GM12878 (cell line): Measurements from ENCODE around the gene NTM. TPM values are rescaled to one million over a fixed set of nuclear protein-coding genes. Genes with fewer than 3 reads are reported as not detected.

ENCODE experiments used
- ATAC-seq: fragments of 200-7000 bp; cut with Tn5 transposase; 3 replicates; pipeline ENCODE4 v1.9.1; 2020; ENCODE audit warnings: mild to moderate bottlenecking, moderate library complexity
- BruUV-seq: library from RNA; stranded (reverse); fragments of 400-500 nt; replicated peaks from 2 replicates; lab custom pipeline; 2021; lab: Mats Ljungman, UMichigan
- CTCF ChIA-PET: fragments of 300-600 bp; sonication (Branson Sonifier 250); formaldehyde crosslinking; extraction: SDS; loops from one replicate; lab custom pipeline; 2021; ENCODE audit warnings: inconsistent platforms; lab: Yijun Ruan, JAX
- POLR2A ChIA-PET: fragments of 350-600 bp; formaldehyde crosslinking; extraction: SDS; loops from one replicate; lab custom pipeline; 2021; ENCODE audit warnings: inconsistent platforms; lab: Charles Lee
- RAD21 ChIA-PET: fragments of 300-600 bp; sonication (Branson Sonifier 250); formaldehyde crosslinking; loops from one replicate; lab custom pipeline; 2023; ENCODE audit warnings: antibody characterized with exemption; ENCODE audit not compliant: unreplicated experiment; lab: Charles Lee
- SMC1A ChIA-PET: fragments of 300-600 bp; sonication (Branson Sonifier 250); formaldehyde crosslinking; loops from one replicate; lab custom pipeline; 2023; ENCODE audit not compliant: unreplicated experiment, uncharacterized antibody; lab: Charles Lee
- DNase-seq: peaks from one replicate; pipeline ENCODE4 v3.0.0-alpha.2; 2011; ENCODE audit warnings: low read depth, low spot score
- FAIRE-seq: peaks from 3 replicates; lab custom pipeline; 2011; peaks lifted over from hg19 to GRCh38; lab: Jason Lieb, UNC
- H2AFZ ChIP-seq: 2 replicates; pipeline ENCODE4 v1.6.0; 2011; ENCODE audit warnings: low read depth, low read length, control low read depth; ENCODE audit not compliant: control insufficient read depth
- H3K27ac ChIP-seq: 2 replicates; pipeline ENCODE4 v1.5.1; 2011; ENCODE audit warnings: control low read depth; ENCODE audit not compliant: control insufficient read depth, insufficient read depth
- H3K27me3 ChIP-seq, 2 experiments: replicated peaks in 1 of 2; 2 replicates each; pipeline versions ENCODE4 v1.6.0 to v1.6.1; 2011; ENCODE audit warnings: low read length in 1 of 2; ENCODE audit not compliant: control insufficient read depth in 2 of 2, insufficient read depth in 2 of 2
- H3K36me3 ChIP-seq, 2 experiments: 2 replicates each; pipeline ENCODE4 v1.5.1; 2011; ENCODE audit warnings: low read length in 1 of 2; ENCODE audit not compliant: control insufficient read depth in 2 of 2, insufficient read depth in 2 of 2
- H3K4me1 ChIP-seq: 2 replicates; pipeline ENCODE4 v1.6.1; 2011; ENCODE audit warnings: mild to moderate bottlenecking, low read length, moderate library complexity, mixed read lengths; ENCODE audit not compliant: control insufficient read depth, insufficient read depth
- H3K4me2 ChIP-seq: 2 replicates; pipeline ENCODE4 v1.6.0; 2011; ENCODE audit warnings: control low read depth; ENCODE audit not compliant: control insufficient read depth, insufficient read depth
- H3K4me3 ChIP-seq: fragments of 200-600 bp; sonication (generic); 2 replicates; pipeline ENCODE4 v1.5.1; 2016
- H3K79me2 ChIP-seq: 2 replicates; pipeline ENCODE4 v1.6.0; 2011; ENCODE audit warnings: low read length; ENCODE audit not compliant: control insufficient read depth, insufficient read depth
- H3K9ac ChIP-seq: 2 replicates; pipeline ENCODE4 v1.8.0; 2011; ENCODE audit warnings: low read length, control low read depth, mixed read lengths; ENCODE audit not compliant: control insufficient read depth, insufficient read depth
- H3K9me3 ChIP-seq: replicated peaks from 3 replicates; pipeline ENCODE4 v1.5.1; 2011; ENCODE audit warnings: mild to moderate bottlenecking, low read length; ENCODE audit not compliant: control insufficient read depth, insufficient read depth
- H4K20me1 ChIP-seq: 2 replicates; pipeline ENCODE4 v1.6.0; 2011; ENCODE audit not compliant: control insufficient read depth, insufficient read depth
- BHLHE40 ChIP-seq, 2 experiments: fragments of 450-650 bp in 1 of 2; IDR thresholded peaks; 2 replicates each; pipeline ENCODE4 v1.6.1; 2011 to 2017; ENCODE audit warnings: low read depth in 2 of 2, borderline replicate concordance in 1 of 2, improper control_type of control experiment in 1 of 2, low read length in 1 of 2, mild to moderate bottlenecking in 1 of 2
- CREM ChIP-seq: IDR thresholded peaks from 2 replicates; pipeline ENCODE4 v1.6.1; 2014; ENCODE audit warnings: antibody characterized with exemption, low read depth
- ETV6 ChIP-seq, 2 experiments: fragments of 450-650 bp in 1 of 2; IDR thresholded peaks in 1 of 2; conservative IDR thresholded peaks in 1 of 2; 2 replicates each; pipeline ENCODE4 v1.6.1; 2014; ENCODE audit warnings: antibody characterized with exemption in 1 of 2, borderline replicate concordance in 1 of 2, low read depth in 1 of 2, mild to moderate bottlenecking in 1 of 2, moderate library complexity in 1 of 2
- LARP7 ChIP-seq: fragments of 450-650 bp; IDR thresholded peaks from 2 replicates; pipeline ENCODE4 v1.6.1; 2017; ENCODE audit warnings: mild to moderate bottlenecking
- MYB ChIP-seq: fragments of 150-350 bp; IDR thresholded peaks from 2 replicates; pipeline ENCODE4 v1.6.1; 2014; ENCODE audit warnings: mild to moderate bottlenecking, low read depth, low read length, borderline replicate concordance
- NR2C1 ChIP-seq: fragments of 450-650 bp; IDR thresholded peaks from 2 replicates; pipeline ENCODE4 v1.6.1; 2017; ENCODE audit warnings: antibody characterized with exemption, mild to moderate bottlenecking, moderate library complexity
- NR2C2 ChIP-seq: IDR thresholded peaks from 2 replicates; pipeline ENCODE4 v1.6.1; 2011; ENCODE audit warnings: borderline replicate concordance, low read depth; ENCODE audit not compliant: control insufficient read depth, insufficient read length
- PAX5 ChIP-seq: IDR thresholded peaks from 2 replicates; pipeline ENCODE4 v1.6.1; 2011; ENCODE audit warnings: low read depth, low read length, borderline replicate concordance
- POU2F2 ChIP-seq: IDR thresholded peaks from 3 replicates; pipeline ENCODE4 v1.6.1; 2011; ENCODE audit warnings: low read depth, mild to moderate bottlenecking, low read length, borderline replicate concordance
- RFX5 ChIP-seq: IDR thresholded peaks from 2 replicates; pipeline ENCODE4 v1.6.1; 2011; ENCODE audit warnings: low read depth, low read length, improper control_type of control experiment
- RUNX3 ChIP-seq: IDR thresholded peaks from 2 replicates; pipeline ENCODE4 v1.6.1; 2012; ENCODE audit warnings: low read length, inconsistent platforms
- SMAD5 ChIP-seq: IDR thresholded peaks from 2 replicates; pipeline ENCODE4 v1.6.1; 2016; ENCODE audit warnings: antibody characterized with exemption, low read depth
- SUPT20H ChIP-seq: IDR thresholded peaks from 2 replicates; pipeline ENCODE4 v1.6.1; 2011; ENCODE audit warnings: low read depth, mild to moderate bottlenecking, low read length, moderate library complexity, borderline replicate concordance; ENCODE audit not compliant: control insufficient read depth
- ZBTB4 ChIP-seq: fragments of 450-650 bp; formaldehyde crosslinking; IDR thresholded peaks from 2 replicates; pipeline ENCODE4 v1.4.0; 2022; ENCODE audit warnings: mild to moderate bottlenecking, moderate library complexity
- WGBS: methylation state at CpG from one replicate; pipeline ENCODE4 v1.1.6; 2016; ENCODE audit warnings: low lambda C conversion rate; ENCODE audit not compliant: insufficient replicate concordance, insufficient coverage; ENCODE audit errors: missing lambda C conversion rate; 5-methylcytosine and 5-hydroxymethylcytosine counted together
- in situ Hi-C: fragments of 300-500 bp; cut with MboI; formaldehyde crosslinking; loops from 9 replicates; pipeline ENCODE4 v1.14.3; 2018; ENCODE audit warnings: mixed read lengths
- intact Hi-C: fragments of 100-400 bp; cut with micrococcal nuclease; formaldehyde crosslinking; loops from one replicate; pipeline ENCODE4 v1.14.2; 2022; ENCODE audit not compliant: unreplicated experiment
- polyA plus RNA-seq, 11 experiments: library from polyadenylated mRNA; depleted of rRNA in 4 of 11; unstranded in 6 of 11; stranded (reverse) in 5 of 11; fragments of >200 nt; fragmentation: Nextera tagmentation in 4 of 11; fragmentation: Illumina TruSeq in 1 of 11; extraction: Ambion mirVana in 4 of 11; extraction: Trizol in 1 of 11; gene quantifications; 1 replicate in 1 of 11; 2 replicates in 10 of 11; pipeline versions ENCODE4 v1.2.1 to v1.2.3, GENCODE V29; 2011 to 2016; ENCODE audit warnings: inconsistent platforms in 2 of 11, missing spikeins in 2 of 11, low read depth in 1 of 11
- total RNA-seq, 4 experiments: library from RNA; depleted of rRNA in 3 of 4; stranded (reverse); fragments of >200 nt in 3 of 4; fragmentation: Illumina TruSeq in 1 of 4; extraction: Trizol in 1 of 4; gene quantifications; 2 replicates each; pipeline versions ENCODE4 v1.2.1 to v1.2.3, GENCODE V29; 2013 to 2021

NTM gene
- total and polyA plus RNA-seq, 10 of the 15 experiments (the other 5 are each of a cell fraction or from before 2014, with no cell fraction given) = not detected

- TF ChIP-seq ZBTB4 = no peak
- TF ChIP-seq LARP7 = no peak
- TF ChIP-seq POU2F2 = no peak
- no peak for TF ChIP-seq BHLHE40 (IDR thresholded peaks at IDR 0.05; ENCODE audit: borderline replicate concordance in 1 of 2, low read depth in 2 of 2, low read length in 1 of 2)
- no peak for TF ChIP-seq NR2C1
Measured at GRCh38 chr11:131875611-131876010, 505.2 kb downstream of the NTM start (continued).

DNA sequence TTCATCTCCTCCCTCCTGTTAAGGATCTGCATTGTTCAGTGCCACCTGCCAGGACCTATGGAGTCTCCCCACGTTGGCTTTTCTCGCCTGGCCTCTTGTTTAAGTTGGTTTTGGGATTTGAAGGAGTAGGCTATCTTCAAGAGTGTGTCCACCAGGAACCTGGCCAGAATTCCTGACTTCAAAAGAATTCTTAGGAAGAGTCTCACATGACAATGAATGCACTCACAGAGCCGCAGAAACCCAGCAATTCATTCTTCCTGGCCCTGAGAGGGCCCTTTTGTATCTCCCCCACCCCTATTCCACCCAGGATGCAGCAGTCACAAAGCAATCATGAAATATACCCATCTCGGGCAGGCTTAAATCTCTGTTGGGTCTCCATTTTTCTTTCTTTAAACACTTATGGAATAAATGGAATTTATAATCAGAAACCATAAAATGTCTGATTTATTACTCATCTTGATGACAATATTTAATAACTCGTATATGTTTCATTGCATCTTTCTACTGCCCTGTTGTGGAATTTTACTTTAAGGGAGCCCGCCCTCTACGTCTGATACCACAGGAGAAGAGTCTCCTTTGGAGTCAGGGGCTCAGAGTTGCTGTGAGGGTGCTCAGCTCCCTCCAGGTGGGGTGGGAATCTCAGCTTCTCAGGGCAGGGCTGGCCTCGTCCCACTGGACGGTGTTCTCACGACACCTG is 507.0 kb downstream of the NTM start:
- Histone ChIP-seq H3K9me3 (no peaks in the 10 kb centered on the region), H2AFZ (no peak overlapping the region), H3K9ac (no peak overlapping the region), H3K27ac (no peak overlapping the region), H3K4me3 (no peak overlapping the region), H3K27me3 (no peaks in the 10 kb centered on the region), H4K20me1 (no peaks in the 10 kb centered on the region), H3K36me3 (no peaks in the 10 kb centered on the region), H3K4me1 (no peaks in the 10 kb centered on the region), H3K79me2 (no peaks in the 10 kb centered on the region), H3K4me2 (no peak overlapping the region)
- 29% methylated on average over 10 of the region's 10 CpGs for WGBS
- in situ Hi-C loops = loop anchor here (10.0 kb wide), 1 partner anchor 527 kb away; no protein-coding TSS in a partner anchor
- TF ChIP-seq RFX5 = no peak
- no peak for TF ChIP-seq MYB
- no peak for TF ChIP-seq SMAD5
- no peak for TF ChIP-seq ETV6 (conservative IDR thresholded peaks at IDR 0.05 in 1 of 2, IDR thresholded peaks at IDR 0.05 in 1 of 2; ENCODE audit: borderline replicate concordance in 1 of 2, low read depth in 1 of 2)
- TF ChIP-seq CREM = no peak
- no peak for TF ChIP-seq PAX5
- TF ChIP-seq POU2F2 = no peak
- TF ChIP-seq SUPT20H = no peak
- TF ChIP-seq RUNX3 = no peak
- TF ChIP-seq NR2C2 = no peak
- intact Hi-C loops = no loop called here
- DNase-seq = no peak
- no peak for FAIRE-seq
- ChIA-PET CTCF (interaction anchor here (1.0 to 2.7 kb wide), 2 partner anchors 9 to 15 kb away, joined by 4 to 11 read pairs; no protein-coding TSS in a partner anchor), RAD21 (no interaction called here), SMC1A (interaction anchor here (1.5 kb wide), 1 partner anchor 9 kb away, joined by 3 read pairs; no protein-coding TSS in a partner anchor), POLR2A (no interaction called here)
- no peak for ATAC-seq
- no TSS peak for BruUV-seq
